Stomach (tissue), 8 donors: ENCODE results near the gene NDC1. TPM values are rescaled to one million over a fixed set of nuclear protein-coding genes. Genes with fewer than 3 reads are reported as not detected.

ENCODE experiments used
- polyA plus RNA-seq, 3 donors: library from polyadenylated mRNA; stranded (reverse); fragments of 200-250 nt; gene quantifications; one replicate each; pipeline ENCODE4 v1.2.3, GENCODE V29; 2013
- small RNA-seq, 4 donors: library from RNA; depleted of rRNA; stranded (forward); fragments of <200 nt; gene quantifications; one replicate each; pipeline ENCODE3, GENCODE V24; 2016
- total RNA-seq, 5 donors: library from RNA; depleted of rRNA; stranded (reverse); fragments of >200 nt; gene quantifications; one replicate each; pipeline versions ENCODE4 v1.1.0 to v1.2.3, GENCODE V29; 2014 to 2016
- donor health status: healthy with polysubstance abuse.
- donor health status: Bipolar disorder and iron deficiency.
- donor health status: healthy.

NDC1 gene
- total and polyA plus RNA-seq, 8 donors: 2.6 to 46.9 (median 7.7) TPM

Small RNA genes within 50 kb of the gene (small RNA-seq; reads per million reads assigned to genes)
- gene AL049745.1: 0 reads per million in 4 donors
- gene RF00418: 0 reads per million in 4 donors

Other genes starting within 250 kb of the NDC1 start
- 1 to 10 TPM in 1 of 5 donors, under 1 TPM in 3, not detected in 1; 0.29 to 4.8 (median 0.50) TPM for gene GLIS1, start 99.1 kb downstream of the NDC1 start, total RNA-seq
- gene GLIS1, start 99.1 kb downstream of the NDC1 start, polyA plus RNA-seq: 1 to 10 TPM in 2 of 3 donors, under 1 TPM in 1; 0.20 to 1.7 (median 1.1) TPM
- 10 to 100 TPM in 4 of 5 donors, 1 to 10 TPM in 1; 7.6 to 44.3 (median 14.1) TPM for gene YIPF1, start 51.5 kb upstream of the NDC1 start, total RNA-seq
- gene YIPF1, start 51.5 kb upstream of the NDC1 start, polyA plus RNA-seq: 10 to 100 TPM; 23.3 to 29.9 (median 26.1) TPM
- not detected for gene DIO1, start 55.9 kb upstream of the NDC1 start, total RNA-seq
- not detected for gene DIO1, start 55.9 kb upstream of the NDC1 start, polyA plus RNA-seq
- 10 to 100 TPM in 4 of 5 donors, 1 to 10 TPM in 1; 5.8 to 71.2 (median 43.3) TPM for gene IFT25, start 107.4 kb upstream of the NDC1 start, total RNA-seq
- 10 to 100 TPM; 38.2 to 45.2 (median 38.4) TPM for gene IFT25, start 107.4 kb upstream of the NDC1 start, polyA plus RNA-seq
- 10 to 100 TPM in 2 of 5 donors, 1 to 10 TPM in 3; 2.9 to 23.5 (median 9.4) TPM for gene LRRC42, start 108.1 kb upstream of the NDC1 start, total RNA-seq
- gene LRRC42, start 108.1 kb upstream of the NDC1 start, polyA plus RNA-seq: 10 to 100 TPM; 11.7 to 18.6 (median 17.3) TPM
- gene LDLRAD1, start 179.9 kb upstream of the NDC1 start, total RNA-seq: not detected
- under 1 TPM in 2 of 3 donors, not detected in 1; 0.12 to 0.40 TPM for gene LDLRAD1, start 179.9 kb upstream of the NDC1 start, polyA plus RNA-seq
- 100 to 1,000 TPM in 4 of 5 donors, 10 to 100 TPM in 1; 95.7 to 322 (median 220) TPM for gene TMEM59, start 214.9 kb upstream of the NDC1 start, total RNA-seq
- 100 to 1,000 TPM; 103 to 179 (median 169) TPM for gene TMEM59, start 214.9 kb upstream of the NDC1 start, polyA plus RNA-seq
- gene TCEANC2, start 215.3 kb upstream of the NDC1 start, total RNA-seq: 1 to 10 TPM; 2.2 to 8.8 (median 2.6) TPM
- gene TCEANC2, start 215.3 kb upstream of the NDC1 start, polyA plus RNA-seq: 1 to 10 TPM; 1.8 to 3.1 (median 2.3) TPM